HepG2 (cell line): ENCODE measurements around the gene CNTN4.

Experiments used
- CTCF ChIP-seq: sonication (generic); formaldehyde crosslinking; IDR thresholded peaks from 2 replicates; pipeline ENCODE4 v1.5.0; 2020; ENCODE audit warnings: mild to moderate bottlenecking, missing genetic modification reagents, moderate library complexity
- ERF ChIP-seq: IDR thresholded peaks from 2 replicates; pipeline ENCODE4 v1.6.1; 2018; ENCODE audit warnings: missing biosample characterization, missing genetic modification reagents
- GABPB1 ChIP-seq: IDR thresholded peaks from 2 replicates; pipeline ENCODE4 v1.6.1; 2016; ENCODE audit warnings: mild to moderate bottlenecking, missing genetic modification reagents, moderate library complexity, missing compliant biosample characterization
- MAF1 ChIP-seq: sonication (generic); formaldehyde crosslinking; IDR thresholded peaks from 2 replicates; pipeline ENCODE4 v1.5.0; 2020; ENCODE audit warnings: missing genetic modification reagents, borderline replicate concordance
- NFE2L2 ChIP-seq: fragments of 150-350 bp; IDR thresholded peaks from 2 replicates; pipeline ENCODE4 v1.6.1; 2014; ENCODE audit warnings: low read length
- POLR2A ChIP-seq, 2 experiments: IDR thresholded peaks; 2 replicates each; pipeline ENCODE4 v1.6.1; 2011; ENCODE audit warnings: low read depth in 2 of 2, low read length in 2 of 2, mild to moderate bottlenecking in 1 of 2, moderate library complexity in 1 of 2; ENCODE audit not compliant: insufficient read depth in 1 of 2
- POLR2AphosphoS5 ChIP-seq: IDR thresholded peaks from 2 replicates; pipeline ENCODE4 v1.6.1; 2012; ENCODE audit warnings: low read depth, low read length
- SRSF1 ChIP-seq: fragments of 200-400 bp; formaldehyde crosslinking; optimal IDR thresholded peaks from 2 replicates; pipeline ENCODE3; 2017; ENCODE audit warnings: mild to moderate bottlenecking, low read depth, low read length, moderate library complexity
- ZSCAN12 ChIP-seq: sonication (generic); formaldehyde crosslinking; IDR thresholded peaks from 2 replicates; pipeline ENCODE4 v1.9.0; 2021; ENCODE audit warnings: mild to moderate bottlenecking, missing genetic modification reagents
- TF ChIP-seq, protein P1 (sequence below): conservative IDR thresholded peaks from 2 replicates; pipeline ENCODE4 v1.6.1; 2018; ENCODE audit warnings: missing genetic modification reagents
- TF ChIP-seq, protein P2 (sequence below): sonication (generic); formaldehyde crosslinking; IDR thresholded peaks from 2 replicates; pipeline ENCODE4 v1.4.0; 2020; ENCODE audit warnings: mild to moderate bottlenecking, missing genetic modification reagents
- TF ChIP-seq, protein P3 (sequence below): IDR thresholded peaks from 2 replicates; pipeline ENCODE4 v1.6.1; 2016; ENCODE audit warnings: low read depth, missing genetic modification reagents, missing compliant biosample characterization
- TF ChIP-seq, protein P4 (sequence below): IDR thresholded peaks from 2 replicates; pipeline ENCODE4 v1.6.1; 2016; ENCODE audit warnings: low read depth

DNA sequence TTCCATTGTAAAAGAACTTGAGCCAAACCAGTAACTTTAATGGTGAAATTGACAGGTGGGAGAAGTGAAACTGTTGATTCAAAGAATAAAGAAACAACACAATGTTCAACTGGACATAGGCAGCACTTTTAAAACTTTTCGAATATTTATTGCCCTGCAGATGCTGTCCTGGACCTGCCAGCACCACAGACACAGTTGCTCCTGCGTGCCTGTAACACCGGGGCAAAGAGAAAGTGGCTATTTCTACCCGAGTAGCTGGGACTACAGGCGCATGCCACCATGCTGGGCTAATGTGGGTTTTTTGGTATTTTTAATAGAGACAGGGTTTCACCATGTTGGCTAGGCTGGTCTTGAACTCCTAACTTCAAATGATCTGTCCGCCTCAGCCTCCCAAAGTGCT lies 1004.1 kb downstream of the CNTN4 start:
- TF ChIP-seq ERF (CRISPR knock-in tag) (no peak), MAF1 (CRISPR knock-in tag) (no peak), CTCF (CRISPR knock-in tag) (no peak), POLR2A (IDR thresholded peaks at IDR 0.05; ENCODE audit: insufficient read depth in 1 of 2, low read depth in 2 of 2, low read length in 2 of 2) (no peak), SRSF1 (no peak), GABPB1 (CRISPR knock-in tag) (no peak), POLR2AphosphoS5 (no peak), NFE2L2 (no peak), ZSCAN12 (CRISPR knock-in tag) (no peak)
- TF ChIP-seq, protein P1, sequence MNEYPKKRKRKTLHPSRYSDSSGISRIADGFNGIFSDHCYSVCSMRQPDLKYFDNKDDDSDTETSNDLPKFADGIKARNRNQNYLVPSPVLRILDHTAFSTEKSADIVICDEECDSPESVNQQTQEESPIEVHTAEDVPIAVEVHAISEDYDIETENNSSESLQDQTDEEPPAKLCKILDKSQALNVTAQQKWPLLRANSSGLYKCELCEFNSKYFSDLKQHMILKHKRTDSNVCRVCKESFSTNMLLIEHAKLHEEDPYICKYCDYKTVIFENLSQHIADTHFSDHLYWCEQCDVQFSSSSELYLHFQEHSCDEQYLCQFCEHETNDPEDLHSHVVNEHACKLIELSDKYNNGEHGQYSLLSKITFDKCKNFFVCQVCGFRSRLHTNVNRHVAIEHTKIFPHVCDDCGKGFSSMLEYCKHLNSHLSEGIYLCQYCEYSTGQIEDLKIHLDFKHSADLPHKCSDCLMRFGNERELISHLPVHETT (CRISPR knock-in tag) = no peak
- TF ChIP-seq, protein P2, sequence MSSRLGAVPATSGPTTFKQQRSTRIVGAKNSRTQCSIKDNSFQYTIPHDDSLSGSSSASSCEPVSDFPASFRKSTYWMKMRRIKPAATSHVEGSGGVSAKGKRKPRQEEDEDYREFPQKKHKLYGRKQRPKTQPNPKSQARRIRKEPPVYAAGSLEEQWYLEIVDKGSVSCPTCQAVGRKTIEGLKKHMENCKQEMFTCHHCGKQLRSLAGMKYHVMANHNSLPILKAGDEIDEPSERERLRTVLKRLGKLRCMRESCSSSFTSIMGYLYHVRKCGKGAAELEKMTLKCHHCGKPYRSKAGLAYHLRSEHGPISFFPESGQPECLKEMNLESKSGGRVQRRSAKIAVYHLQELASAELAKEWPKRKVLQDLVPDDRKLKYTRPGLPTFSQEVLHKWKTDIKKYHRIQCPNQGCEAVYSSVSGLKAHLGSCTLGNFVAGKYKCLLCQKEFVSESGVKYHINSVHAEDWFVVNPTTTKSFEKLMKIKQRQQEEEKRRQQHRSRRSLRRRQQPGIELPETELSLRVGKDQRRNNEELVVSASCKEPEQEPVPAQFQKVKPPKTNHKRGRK (CRISPR knock-in tag) = no peak
- TF ChIP-seq, protein P3, sequence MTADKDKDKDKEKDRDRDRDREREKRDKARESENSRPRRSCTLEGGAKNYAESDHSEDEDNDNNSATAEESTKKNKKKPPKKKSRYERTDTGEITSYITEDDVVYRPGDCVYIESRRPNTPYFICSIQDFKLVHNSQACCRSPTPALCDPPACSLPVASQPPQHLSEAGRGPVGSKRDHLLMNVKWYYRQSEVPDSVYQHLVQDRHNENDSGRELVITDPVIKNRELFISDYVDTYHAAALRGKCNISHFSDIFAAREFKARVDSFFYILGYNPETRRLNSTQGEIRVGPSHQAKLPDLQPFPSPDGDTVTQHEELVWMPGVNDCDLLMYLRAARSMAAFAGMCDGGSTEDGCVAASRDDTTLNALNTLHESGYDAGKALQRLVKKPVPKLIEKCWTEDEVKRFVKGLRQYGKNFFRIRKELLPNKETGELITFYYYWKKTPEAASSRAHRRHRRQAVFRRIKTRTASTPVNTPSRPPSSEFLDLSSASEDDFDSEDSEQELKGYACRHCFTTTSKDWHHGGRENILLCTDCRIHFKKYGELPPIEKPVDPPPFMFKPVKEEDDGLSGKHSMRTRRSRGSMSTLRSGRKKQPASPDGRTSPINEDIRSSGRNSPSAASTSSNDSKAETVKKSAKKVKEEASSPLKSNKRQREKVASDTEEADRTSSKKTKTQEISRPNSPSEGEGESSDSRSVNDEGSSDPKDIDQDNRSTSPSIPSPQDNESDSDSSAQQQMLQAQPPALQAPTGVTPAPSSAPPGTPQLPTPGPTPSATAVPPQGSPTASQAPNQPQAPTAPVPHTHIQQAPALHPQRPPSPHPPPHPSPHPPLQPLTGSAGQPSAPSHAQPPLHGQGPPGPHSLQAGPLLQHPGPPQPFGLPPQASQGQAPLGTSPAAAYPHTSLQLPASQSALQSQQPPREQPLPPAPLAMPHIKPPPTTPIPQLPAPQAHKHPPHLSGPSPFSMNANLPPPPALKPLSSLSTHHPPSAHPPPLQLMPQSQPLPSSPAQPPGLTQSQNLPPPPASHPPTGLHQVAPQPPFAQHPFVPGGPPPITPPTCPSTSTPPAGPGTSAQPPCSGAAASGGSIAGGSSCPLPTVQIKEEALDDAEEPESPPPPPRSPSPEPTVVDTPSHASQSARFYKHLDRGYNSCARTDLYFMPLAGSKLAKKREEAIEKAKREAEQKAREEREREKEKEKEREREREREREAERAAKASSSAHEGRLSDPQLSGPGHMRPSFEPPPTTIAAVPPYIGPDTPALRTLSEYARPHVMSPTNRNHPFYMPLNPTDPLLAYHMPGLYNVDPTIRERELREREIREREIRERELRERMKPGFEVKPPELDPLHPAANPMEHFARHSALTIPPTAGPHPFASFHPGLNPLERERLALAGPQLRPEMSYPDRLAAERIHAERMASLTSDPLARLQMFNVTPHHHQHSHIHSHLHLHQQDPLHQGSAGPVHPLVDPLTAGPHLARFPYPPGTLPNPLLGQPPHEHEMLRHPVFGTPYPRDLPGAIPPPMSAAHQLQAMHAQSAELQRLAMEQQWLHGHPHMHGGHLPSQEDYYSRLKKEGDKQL (CRISPR knock-in tag) = no peak
- TF ChIP-seq, protein P4, sequence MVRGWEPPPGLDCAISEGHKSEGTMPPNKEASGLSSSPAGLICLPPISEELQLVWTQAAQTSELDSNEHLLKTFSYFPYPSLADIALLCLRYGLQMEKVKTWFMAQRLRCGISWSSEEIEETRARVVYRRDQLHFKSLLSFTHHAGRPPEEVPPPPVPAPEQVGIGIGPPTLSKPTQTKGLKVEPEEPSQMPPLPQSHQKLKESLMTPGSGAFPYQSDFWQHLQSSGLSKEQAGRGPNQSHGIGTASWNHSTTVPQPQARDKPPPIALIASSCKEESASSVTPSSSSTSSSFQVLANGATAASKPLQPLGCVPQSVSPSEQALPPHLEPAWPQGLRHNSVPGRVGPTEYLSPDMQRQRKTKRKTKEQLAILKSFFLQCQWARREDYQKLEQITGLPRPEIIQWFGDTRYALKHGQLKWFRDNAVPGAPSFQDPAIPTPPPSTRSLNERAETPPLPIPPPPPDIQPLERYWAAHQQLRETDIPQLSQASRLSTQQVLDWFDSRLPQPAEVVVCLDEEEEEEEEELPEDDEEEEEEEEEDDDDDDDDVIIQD (CRISPR knock-in tag) = no peak
